Epithelial cell of prostate (primary cell): ENCODE data around the gene PUM1.
"Not testable (repeated sequence)": the region's sequence is repeated elsewhere in the genome, so short reads cannot be mapped to it uniquely, and the experiment has no call there.

Experiments
- DNase-seq: peaks from one replicate; pipeline ENCODE4 v3.0.0-alpha.2; 2011; ENCODE audit warnings: low read depth, low spot score
- H3K27ac ChIP-seq: fragments of 450-650 bp; 2 replicates; pipeline ENCODE4 v1.5.1; 2017; ENCODE audit warnings: mild to moderate bottlenecking

Gene PUM1

DNA sequence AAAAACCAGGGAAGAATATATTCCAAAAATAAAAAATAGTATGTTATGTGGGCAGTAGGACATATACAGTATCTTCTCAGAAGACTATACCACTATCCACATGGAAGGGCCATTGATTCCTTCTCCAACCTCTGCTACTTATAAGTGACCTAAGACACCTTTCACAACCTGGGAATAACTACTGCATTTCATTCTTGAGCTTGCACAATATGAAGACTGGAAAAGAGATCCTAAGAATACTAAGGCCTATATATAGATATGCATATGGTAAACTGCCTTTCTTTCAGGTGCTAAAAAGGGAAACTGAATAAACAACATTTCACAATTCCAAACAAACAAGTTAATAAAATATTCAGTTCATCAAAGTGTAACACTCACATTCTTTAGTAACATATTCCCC lies 125.0 kb downstream of the PUM1 start:
- DNase-seq: no peak
- H3K27ac ChIP-seq: no peak overlapping the region

DNA sequence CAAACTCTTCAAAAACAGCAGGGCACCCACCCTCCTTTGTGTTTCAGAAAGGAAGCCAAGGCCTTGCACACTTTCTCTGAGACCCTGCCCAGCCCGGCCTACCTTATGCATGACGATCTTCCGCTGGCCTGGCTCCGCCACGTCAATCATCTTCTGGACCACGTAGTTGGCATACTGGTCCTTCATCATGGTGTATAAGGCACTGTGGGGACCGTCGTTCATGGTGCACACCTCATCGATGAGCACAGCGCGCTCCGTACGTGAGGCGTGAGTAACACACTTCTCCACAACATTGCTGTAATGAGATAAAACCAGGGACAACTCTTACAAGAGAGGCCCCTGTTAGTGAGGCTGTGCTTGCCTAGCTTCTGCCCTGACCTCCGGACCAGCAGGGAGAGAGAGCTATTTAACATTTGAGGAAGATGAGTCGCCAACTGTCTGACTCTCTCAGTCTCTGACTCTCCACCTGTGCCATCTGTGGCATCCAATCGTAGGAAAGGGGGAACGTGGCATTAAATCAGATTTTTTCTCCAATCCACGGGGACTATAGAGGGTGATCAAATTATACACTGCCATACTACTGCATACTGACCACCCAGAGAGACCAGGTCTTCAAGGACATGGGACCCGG lies 128.9 kb downstream of the PUM1 start:
- H3K27ac ChIP-seq: peak overlapping the region; percentile 65
- DNase-seq: no peak

DNA sequence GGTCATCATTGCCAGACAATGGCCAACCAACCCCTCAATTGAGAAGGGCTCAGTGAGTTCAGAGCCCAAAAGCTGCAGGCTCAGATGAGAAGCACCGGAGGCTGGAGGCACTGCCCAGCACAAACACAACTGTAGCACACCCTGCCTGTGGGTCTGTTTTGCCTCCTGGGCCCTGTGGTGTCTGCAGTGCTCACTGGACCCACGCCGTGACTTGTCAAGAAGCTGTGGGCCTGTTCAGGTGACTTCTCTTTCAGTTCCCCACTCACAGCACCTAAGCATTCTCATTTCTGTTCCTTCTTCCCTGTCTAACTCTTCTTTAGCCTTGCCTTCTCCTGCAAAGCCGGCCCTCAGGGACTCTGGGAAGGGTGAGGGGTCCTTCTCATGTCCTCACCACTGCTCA lies 129.8 kb downstream of the PUM1 start:
- H3K27ac ChIP-seq: peak overlapping the region; percentile 88
- DNase-seq: not testable (repeated sequence)

GRCh38 chr1:30934613-30935012 lies 130.9 kb downstream of the PUM1 start:
- no peak for DNase-seq
- peak overlapping the region; percentile 88 for H3K27ac ChIP-seq

DNA sequence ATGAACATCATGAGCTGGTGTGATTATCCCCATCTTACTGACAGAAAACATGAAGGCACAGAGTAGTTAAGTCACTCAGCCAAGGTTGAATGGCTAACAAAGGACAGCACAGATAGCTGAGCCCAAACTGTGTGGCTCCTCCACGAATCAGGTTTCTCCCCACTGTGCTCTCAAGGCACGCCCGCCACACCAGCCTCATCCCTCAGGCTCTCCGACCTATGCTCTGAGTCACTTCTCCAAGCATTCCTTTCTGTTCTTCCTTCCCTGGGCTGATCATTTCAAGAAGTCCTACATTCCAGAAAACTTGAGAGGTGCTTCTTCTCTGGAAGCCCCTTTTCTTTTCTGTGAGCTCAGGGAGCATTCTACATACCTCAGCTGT lies 131.7 kb downstream of the PUM1 start:
- peak; percentile 24 for DNase-seq

DNA sequence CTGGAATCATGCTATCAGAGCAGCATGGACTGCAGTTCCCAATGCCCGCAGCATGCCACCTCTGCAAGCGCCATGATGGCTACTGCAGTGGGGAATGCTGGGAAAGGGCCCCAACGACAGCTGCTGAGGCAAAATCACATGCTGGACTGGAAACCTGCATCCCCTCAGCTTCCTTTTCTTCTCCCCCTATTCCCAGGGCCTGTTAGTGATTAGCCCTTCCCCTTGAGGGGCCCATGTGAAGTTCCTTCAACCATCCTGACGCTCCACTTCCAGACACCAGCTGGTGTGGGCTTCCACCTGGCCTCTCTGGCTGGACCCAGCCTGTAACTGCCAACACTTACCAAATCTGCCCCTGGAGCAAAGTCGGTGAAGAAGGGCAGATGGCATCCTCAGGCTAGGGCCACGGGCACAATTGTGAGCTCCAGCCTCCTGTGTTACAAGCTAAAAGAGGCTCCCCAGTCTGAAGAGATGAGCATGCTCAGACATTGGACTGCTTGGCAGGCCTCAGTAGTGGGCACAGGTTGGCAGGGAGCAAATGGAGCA lies 134.8 kb downstream of the PUM1 start:
- no peak for DNase-seq

More for the DNA sequence above, 131.7 kb downstream of the PUM1 start:
- H3K27ac ChIP-seq: peak overlapping the region; percentile 88

DNA sequence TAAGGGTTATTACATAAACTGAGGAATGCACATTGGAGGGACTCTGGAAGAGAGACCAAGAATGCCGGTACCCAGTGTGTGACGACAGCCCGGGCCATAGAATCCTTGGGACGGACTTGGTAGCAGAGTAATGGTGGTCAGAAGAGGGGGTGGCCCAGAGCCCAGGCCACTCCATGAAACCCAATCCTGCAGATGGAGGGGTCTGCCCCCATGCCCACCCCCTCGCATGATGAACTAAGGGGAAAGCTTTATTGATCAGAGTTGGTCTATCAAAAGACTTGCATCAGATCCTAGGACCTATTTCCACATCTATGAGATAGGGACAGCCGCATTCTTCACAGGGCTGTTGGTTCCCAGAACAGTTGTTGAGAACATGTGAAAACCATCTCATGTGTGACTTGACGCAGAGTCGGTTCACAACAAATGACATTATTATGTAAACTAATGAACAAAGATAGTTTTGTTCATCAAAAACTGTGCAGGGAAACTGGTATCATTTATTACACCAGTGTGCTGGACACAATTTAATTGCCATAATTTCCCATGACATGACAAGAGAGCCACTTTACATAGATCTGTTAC lies 135.5 kb downstream of the PUM1 start:
- DNase-seq: no peak
- peak overlapping the region; percentile 8 for H3K27ac ChIP-seq

More for the DNA sequence above, 134.8 kb downstream of the PUM1 start:
- peak overlapping the region; percentile 8 for H3K27ac ChIP-seq

GRCh38 chr1:30929135-30929889 lies 136.2 kb downstream of the PUM1 start:
- no peak for DNase-seq
- peak overlapping the region; percentile 49 for H3K27ac ChIP-seq

- DNase-seq: no peak
- H3K27ac ChIP-seq: peak overlapping the region; percentile 49
These were observed 136.8 kb downstream of the PUM1 start for GRCh38 chr1:30928789-30929134.

DNA sequence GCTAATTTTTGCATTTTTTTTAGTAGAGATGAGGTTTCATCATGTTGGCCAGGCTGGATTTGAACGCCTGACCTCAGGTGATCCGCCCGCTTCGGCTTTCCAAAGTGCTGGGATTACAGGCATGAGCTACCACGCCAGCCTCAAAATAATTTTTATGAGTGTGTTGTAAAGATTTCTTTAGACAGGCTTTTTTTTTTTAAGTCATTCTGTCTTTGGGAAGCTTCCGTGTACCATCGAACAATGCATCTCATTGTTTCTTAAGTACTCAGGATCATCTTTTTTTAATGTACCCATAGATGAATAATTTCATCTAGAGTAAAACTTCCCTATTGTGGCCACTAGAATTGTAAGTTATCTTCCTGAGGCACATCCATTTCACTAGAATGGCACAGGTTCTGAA lies 137.3 kb downstream of the PUM1 start:
- peak; percentile 16 for DNase-seq
- peak overlapping the region; percentile 49 for H3K27ac ChIP-seq

DNA sequence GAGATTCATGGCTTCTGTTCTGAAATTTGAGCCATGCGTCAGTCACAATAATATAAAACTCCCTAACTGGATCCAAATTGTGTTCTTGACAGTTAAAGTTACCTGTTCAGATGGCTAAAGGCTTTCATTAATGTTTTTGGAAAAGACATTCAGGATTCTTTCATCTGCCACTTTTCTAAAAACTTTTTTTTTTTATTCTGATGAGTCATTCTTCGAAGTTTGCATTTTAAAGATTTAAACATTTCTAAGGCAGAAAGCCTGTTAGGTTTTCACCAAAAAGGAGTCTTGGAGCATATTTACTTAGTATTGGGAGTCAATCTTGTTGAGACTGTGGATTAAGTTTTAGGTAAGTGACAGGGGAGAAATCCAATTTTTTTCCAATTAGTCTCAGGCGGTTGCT lies 138.1 kb downstream of the PUM1 start:
- peak overlapping the region; percentile 49 for H3K27ac ChIP-seq
- DNase-seq: no peak

- no peak overlapping the region for H3K27ac ChIP-seq
- no peak for DNase-seq
These were observed 141.9 kb downstream of the PUM1 start for GRCh38 chr1:30923597-30923996.

DNA sequence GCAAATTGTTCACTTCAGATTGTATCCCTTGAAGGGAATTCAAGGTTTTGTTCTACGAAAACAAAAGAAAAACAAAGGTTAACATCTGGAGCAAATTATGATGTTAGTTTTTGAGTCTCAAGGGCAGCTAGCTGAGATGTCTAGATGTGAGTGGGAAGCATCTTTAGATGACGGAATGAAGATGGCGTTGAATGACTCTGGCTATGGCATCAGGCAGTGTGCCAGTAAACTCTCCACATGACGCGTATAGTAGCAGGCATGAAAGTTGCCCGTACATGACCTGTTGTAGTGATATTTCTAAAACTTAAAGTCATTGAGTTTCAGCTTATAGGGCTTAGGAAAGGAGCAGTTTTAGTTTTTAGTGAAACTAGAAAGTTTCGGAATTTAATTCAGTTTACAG lies 144.7 kb downstream of the PUM1 start:
- no peak overlapping the region for H3K27ac ChIP-seq
- no peak for DNase-seq

DNA sequence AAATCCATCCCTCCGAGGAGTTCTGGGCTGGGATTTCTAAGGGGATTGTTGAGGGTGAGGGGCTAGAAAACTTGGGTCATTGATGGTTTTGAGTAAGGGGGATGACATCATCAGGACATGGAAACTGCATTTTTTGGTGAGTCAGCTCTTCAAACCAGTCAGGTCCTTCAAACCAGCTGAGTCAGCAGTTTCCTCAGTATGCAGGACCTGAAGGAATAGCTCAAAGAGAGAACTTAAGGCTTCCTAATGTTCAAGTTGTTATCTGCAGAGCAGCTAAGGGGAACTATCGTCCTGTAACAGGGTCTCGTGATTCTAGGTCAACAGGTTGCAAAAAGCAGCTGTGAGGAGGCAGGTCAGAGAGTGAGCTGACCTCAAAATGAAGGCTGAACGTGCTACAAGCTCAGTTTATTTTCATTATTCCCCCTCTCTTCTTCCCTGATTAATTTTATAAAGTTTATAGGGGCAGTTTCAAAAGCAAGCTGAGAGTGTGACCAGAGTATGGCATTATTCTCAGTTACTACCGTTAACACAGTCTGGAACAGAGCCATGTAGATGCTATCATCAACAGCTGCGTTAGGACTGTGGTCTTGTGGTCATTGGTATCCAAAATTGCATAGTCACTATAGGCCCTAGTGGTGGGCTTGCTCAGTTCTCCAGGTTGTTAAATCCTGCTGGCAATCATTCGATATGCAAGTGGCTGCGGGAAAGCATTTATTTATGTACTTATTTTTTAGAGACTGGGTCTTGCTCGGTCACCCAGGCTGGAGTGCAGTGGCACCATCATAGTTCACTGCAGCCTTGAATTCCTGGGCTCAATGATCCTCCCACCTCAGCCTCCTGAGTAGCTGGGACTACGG lies 146.3 kb downstream of the PUM1 start:
- no peak for DNase-seq
- H3K27ac ChIP-seq: no peak overlapping the region

DNA sequence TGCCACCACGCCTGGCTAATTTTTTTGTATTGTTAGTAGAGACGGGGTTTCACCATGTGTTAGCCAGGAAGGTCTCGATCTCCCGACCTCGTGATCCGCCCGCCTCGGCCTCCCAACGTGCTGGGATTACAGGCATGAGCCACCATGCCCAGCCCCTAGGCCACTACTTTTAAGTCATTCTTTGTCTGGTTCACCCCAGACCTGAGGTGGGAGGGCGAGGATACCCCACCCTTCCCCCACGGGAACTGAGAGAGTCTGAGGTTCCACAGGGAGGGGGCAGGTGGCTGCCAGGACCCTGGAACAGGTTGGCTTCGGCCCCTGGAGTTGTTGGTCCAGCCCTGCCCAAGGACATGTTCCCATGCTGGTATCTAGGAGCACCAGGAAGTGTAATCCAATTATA lies 149.2 kb downstream of the PUM1 start:
- DNase-seq: no peak

DNA sequence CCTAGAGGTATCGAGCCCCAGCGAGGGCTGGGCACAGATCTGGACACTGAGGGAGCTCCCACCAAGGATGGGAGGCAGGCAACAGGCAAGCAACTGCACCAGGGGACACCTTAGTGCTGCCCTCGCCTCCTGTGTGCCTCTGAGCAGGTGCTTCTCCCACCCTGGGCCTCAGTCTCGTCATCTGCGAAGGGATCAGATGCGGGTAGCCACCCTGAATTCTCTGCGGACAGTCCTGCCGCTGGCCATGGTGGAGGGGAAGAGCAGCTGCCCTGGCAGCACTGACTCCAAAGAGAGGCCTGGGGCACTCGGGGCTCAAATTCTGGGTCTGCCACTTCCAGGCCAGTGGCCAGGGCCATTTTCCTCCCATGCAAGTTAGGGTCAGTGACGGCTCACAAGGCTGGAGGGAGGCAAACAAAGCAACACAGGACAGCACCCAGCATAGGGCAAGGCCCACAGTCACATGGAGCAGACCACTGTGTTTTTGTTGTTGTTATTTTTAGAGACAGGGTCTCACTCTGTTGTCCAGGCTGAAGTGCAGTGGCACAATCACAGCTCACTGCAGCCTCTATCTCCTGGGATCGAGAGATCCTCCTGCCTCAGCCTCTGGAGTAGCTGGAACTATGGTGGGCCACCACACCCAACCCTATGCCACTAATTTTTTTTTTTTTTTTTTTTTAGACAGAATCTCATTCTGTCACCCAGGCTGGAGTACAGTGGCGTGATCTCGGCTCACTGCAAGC lies 149.9 kb downstream of the PUM1 start:
- no peak overlapping the region for H3K27ac ChIP-seq
- no peak for DNase-seq

More for the DNA sequence above, 149.2 kb downstream of the PUM1 start:
- no peak overlapping the region for H3K27ac ChIP-seq

GRCh38 chr1:30914931-30915330 lies 150.6 kb downstream of the PUM1 start:
- H3K27ac ChIP-seq: no peak overlapping the region
- no peak for DNase-seq

DNA sequence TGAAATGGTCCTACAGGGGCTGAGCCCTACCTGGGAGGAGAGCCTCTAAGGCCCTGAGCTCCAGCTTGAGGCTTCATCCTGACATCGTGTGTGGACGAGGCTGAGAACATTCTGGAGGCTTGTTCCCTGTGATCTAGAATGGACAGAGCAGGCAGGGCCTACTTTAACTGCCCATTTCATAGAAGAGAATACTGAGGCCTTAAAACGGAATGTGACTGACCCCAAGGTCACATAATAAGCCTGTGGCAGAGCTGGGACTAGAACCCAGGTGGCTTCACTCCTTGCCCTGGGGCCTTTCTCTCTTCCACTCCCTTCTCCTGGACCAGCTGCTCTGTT lies 151.0 kb downstream of the PUM1 start:
- no peak overlapping the region for H3K27ac ChIP-seq
- no peak for DNase-seq

DNA sequence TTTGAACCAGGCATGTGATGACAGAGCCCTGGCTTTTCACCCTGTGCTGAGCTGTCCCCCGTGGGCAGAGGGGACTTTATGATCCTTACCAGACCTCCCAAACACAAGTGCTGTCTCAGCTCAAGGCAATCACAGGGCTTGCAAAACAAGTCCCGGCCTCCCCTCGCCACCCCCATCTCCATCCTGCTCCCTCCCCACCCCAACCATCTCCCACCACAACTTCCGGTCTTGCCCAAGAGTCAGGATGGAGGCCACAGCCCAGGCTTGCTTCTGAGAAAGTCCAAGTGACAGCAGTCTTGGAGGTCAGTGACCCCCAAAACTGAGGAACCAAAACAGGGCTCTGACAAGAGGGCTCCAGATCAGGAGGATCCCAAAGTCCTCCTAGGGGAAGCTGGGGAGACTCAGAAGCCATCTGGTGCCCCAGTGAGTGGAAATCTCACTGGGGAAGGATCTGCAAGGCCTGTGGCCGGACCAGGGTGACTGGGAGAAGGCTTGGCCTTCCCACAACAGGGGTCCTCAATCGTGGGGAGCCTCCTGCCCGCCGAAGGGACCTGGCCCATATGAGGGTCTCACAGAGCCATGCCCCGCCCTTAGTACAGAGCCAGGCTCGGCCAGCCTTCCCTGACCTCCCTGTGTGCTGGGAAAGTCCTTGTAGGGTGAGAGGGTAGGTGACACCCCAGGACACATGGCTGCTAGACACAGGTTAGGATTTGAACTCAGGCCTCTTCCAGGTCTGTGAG lies 152.4 kb downstream of the PUM1 start:
- DNase-seq: no peak
- no peak overlapping the region for H3K27ac ChIP-seq
